Sigmoid colon (tissue), 4 donors: ENCODE measurements around the gene PEAK1.

ENCODE experiments used
- EP300 ChIP-seq, 4 donors: sonication (generic); formaldehyde crosslinking; IDR thresholded peaks; one replicate each; pipeline ENCODE4 v1.6.1; 2017; ENCODE audit warnings: antibody characterized with exemption in 4 of 4
- POLR2A ChIP-seq, 2 donors: fragments of 450-650 bp; IDR thresholded peaks; one replicate each; pipeline ENCODE4 v1.6.1; 2016; ENCODE audit warnings: antibody characterized with exemption in 2 of 2, mild to moderate bottlenecking in 2 of 2, moderate library complexity in 2 of 2
- TF ChIP-seq, protein P1 (sequence below), 4 experiments: fragments of 450-650 bp in 3 of 4; fragments of 200-600 bp in 1 of 4; IDR thresholded peaks; one replicate each; pipeline ENCODE4 v1.5.1; 2016 to 2019; ENCODE audit warnings: antibody characterized with exemption in 4 of 4, mild to moderate bottlenecking in 3 of 4, moderate library complexity in 2 of 4

DNA sequence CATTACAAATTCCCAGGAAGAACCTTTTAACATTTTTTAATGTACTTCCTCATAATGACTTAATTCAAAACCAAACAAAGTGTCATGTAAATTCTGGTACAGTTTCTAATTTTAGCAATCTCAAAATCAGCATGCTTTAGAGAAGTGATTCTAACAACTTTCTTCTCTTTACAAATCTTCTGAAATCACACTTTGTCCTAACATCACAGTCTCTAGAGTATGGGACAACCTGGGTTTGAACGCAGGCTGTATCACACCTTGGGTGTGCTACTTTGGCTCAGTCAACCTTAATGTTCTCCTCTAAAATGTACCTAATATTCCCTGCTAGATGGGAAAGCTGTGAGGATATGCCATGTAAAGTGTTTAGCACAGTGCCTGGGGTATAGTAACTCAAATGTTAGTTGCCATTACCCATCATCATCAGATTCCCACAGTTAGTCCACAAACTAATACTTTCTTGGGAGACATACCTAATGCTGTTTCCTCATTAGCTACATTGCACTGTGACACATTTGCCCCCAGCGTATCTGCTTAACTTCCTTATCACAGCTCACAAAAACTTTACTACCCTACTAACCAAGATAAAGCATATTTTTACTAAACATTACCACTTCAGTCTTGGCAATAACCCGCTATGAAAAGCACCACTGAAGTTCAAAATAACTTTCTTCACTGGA lies 352.1 kb downstream of the PEAK1 start:
- no peak for TF ChIP-seq POLR2A (IDR thresholded peaks at IDR 0.05)
- TF ChIP-seq, protein P1, sequence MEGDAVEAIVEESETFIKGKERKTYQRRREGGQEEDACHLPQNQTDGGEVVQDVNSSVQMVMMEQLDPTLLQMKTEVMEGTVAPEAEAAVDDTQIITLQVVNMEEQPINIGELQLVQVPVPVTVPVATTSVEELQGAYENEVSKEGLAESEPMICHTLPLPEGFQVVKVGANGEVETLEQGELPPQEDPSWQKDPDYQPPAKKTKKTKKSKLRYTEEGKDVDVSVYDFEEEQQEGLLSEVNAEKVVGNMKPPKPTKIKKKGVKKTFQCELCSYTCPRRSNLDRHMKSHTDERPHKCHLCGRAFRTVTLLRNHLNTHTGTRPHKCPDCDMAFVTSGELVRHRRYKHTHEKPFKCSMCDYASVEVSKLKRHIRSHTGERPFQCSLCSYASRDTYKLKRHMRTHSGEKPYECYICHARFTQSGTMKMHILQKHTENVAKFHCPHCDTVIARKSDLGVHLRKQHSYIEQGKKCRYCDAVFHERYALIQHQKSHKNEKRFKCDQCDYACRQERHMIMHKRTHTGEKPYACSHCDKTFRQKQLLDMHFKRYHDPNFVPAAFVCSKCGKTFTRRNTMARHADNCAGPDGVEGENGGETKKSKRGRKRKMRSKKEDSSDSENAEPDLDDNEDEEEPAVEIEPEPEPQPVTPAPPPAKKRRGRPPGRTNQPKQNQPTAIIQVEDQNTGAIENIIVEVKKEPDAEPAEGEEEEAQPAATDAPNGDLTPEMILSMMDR (IDR thresholded peaks at IDR 0.05), result no peak
- TF ChIP-seq EP300 (IDR thresholded peaks at IDR 0.05), result no peak
